HepG2 (cell line): ENCODE measurements around the gene DAB1. TPM values are rescaled to one million over a fixed set of nuclear protein-coding genes. Genes with fewer than 3 reads are reported as not detected.

Source experiments
- CHD4 ChIP-seq: fragments of 200-600 bp; sonication (generic); IDR thresholded peaks from 2 replicates; pipeline ENCODE4 v1.7.0; 2017; ENCODE audit warnings: mild to moderate bottlenecking, low read length, borderline replicate concordance
- FOXA1 ChIP-seq, 2 experiments: fragments of 450-650 bp in 1 of 2; sonication (generic) in 1 of 2; formaldehyde crosslinking in 1 of 2; IDR thresholded peaks; 2 replicates each; pipeline versions ENCODE4 v1.4.0 to v1.6.1; 2016 to 2020; ENCODE audit warnings: missing genetic modification reagents in 1 of 2
- IRF2 ChIP-seq: IDR thresholded peaks from 2 replicates; pipeline ENCODE4 v1.6.1; 2018; ENCODE audit warnings: missing genetic modification reagents, missing compliant biosample characterization
- ISL2 ChIP-seq: sonication (generic); formaldehyde crosslinking; IDR thresholded peaks from 2 replicates; pipeline ENCODE4 v1.5.0; 2020; ENCODE audit warnings: missing genetic modification reagents
- NPAS2 ChIP-seq: sonication (generic); formaldehyde crosslinking; IDR thresholded peaks from 2 replicates; pipeline ENCODE4 v1.8.0; 2022; ENCODE audit warnings: mild to moderate bottlenecking, missing genetic modification reagents, borderline replicate concordance
- RBAK ChIP-seq: sonication (generic); formaldehyde crosslinking; IDR thresholded peaks from 2 replicates; pipeline ENCODE4 v1.5.1; 2020; ENCODE audit warnings: mild to moderate bottlenecking, missing genetic modification reagents
- RXRB ChIP-seq: IDR thresholded peaks from 2 replicates; pipeline ENCODE4 v1.6.1; 2016; ENCODE audit warnings: borderline replicate concordance, missing genetic modification reagents, missing compliant biosample characterization
- ZNF180 ChIP-seq: sonication (generic); formaldehyde crosslinking; IDR thresholded peaks from 2 replicates; pipeline ENCODE4 v1.4.0; 2020; ENCODE audit warnings: low read depth, missing genetic modification reagents, borderline replicate concordance
- ZNF430 ChIP-seq: sonication (generic); formaldehyde crosslinking; IDR thresholded peaks from 2 replicates; pipeline ENCODE4 v1.9.0; 2021; ENCODE audit warnings: mild to moderate bottlenecking, missing genetic modification reagents
- polyA plus RNA-seq, 8 experiments: library from polyadenylated mRNA; depleted of rRNA in 3 of 8; stranded (reverse) in 7 of 8; unstranded in 1 of 8; fragments of >200 nt; fragmentation: Illumina TruSeq in 4 of 8; extraction: Trizol in 4 of 8; gene quantifications; 2 replicates each; pipeline versions ENCODE4 v1.2.1 to v1.2.3, GENCODE V29; 2011 to 2016; ENCODE audit warnings: low read depth in 4 of 8, missing spikeins in 1 of 8, mixed read lengths in 1 of 8; ENCODE audit not compliant: insufficient read depth in 1 of 8
- total RNA-seq, 5 experiments: library from RNA; depleted of rRNA; stranded (reverse); fragments of >200 nt; fragmentation: Illumina TruSeq; extraction: Trizol; gene quantifications; 2 replicates each; pipeline ENCODE4 v1.2.3, GENCODE V29; 2016; ENCODE audit warnings: low read depth in 1 of 5
- TF ChIP-seq, protein P1 (sequence below): sonication (generic); formaldehyde crosslinking; IDR thresholded peaks from 2 replicates; pipeline ENCODE4 v1.4.0; 2020; ENCODE audit warnings: mild to moderate bottlenecking, missing genetic modification reagents
- TF ChIP-seq, protein P2 (sequence below): sonication (generic); formaldehyde crosslinking; IDR thresholded peaks from 2 replicates; pipeline ENCODE4 v1.4.0; 2020; ENCODE audit warnings: low read depth, missing genetic modification reagents
- TF ChIP-seq, protein P3 (sequence below): sonication (generic); formaldehyde crosslinking; IDR thresholded peaks from 2 replicates; pipeline ENCODE4 v1.5.1; 2020; ENCODE audit warnings: mild to moderate bottlenecking, missing genetic modification reagents, moderate library complexity
- TF ChIP-seq, protein P4 (sequence below): sonication (generic); formaldehyde crosslinking; IDR thresholded peaks from 2 replicates; pipeline ENCODE4 v1.4.0; 2020; ENCODE audit warnings: missing genetic modification reagents, borderline replicate concordance

DAB1 gene
- total and polyA plus RNA-seq, 2 of the 13 experiments (the other 11 are each of a cell fraction or from before 2014, with no cell fraction given), result 0.04 to 0.13 TPM

DNA sequence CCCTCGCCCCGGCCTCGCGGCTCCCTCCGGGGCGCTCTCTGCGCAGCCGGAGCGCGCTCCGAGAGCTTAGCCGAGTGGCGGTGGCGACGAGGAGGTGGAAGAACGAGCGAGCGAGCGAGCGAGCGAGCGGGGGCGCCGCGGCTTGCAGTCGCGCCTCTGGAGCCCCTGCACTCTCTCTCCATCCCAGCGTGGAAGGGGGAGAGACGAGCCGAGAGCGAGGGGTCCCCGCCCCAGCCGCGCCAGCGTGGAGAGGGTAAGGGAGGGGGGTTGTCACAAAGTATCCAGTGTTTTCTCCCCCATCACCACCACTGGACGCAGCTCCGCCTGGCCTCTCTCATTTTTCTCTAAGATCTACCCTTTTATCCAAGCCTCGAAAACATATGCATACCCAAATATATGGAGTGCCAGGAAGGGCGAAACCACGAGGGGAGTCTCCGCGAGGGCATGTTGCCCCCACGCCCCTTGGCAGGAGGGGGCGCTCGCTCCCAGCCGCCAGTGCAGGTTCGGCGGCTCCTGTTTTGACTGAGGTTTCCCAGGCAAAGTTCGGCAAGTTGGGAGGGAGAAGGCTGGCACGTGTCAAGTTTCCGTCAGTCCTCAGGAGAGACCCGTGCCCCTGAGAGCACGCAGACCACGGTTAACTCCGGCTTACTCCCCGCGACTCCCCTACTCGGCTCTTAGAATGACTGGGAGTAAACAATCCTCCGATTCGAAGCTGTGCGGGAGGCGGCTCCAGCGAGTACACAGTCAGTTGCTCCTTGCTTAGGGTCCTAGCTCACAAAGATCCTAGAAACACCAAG, 569 bp upstream of the DAB1 start (continued):
- TF ChIP-seq, protein P1, sequence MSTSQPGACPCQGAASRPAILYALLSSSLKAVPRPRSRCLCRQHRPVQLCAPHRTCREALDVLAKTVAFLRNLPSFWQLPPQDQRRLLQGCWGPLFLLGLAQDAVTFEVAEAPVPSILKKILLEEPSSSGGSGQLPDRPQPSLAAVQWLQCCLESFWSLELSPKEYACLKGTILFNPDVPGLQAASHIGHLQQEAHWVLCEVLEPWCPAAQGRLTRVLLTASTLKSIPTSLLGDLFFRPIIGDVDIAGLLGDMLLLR, result no peak
- TF ChIP-seq ZNF180 (no peak), IRF2 (CRISPR knock-in tag) (no peak), ZNF430 (CRISPR knock-in tag) (0 out of 2 replicates have a peak, but pooled peaks have one; percentile 34), NPAS2 (CRISPR knock-in tag) (no peak), ISL2 (peak; percentile 32; the same call in 1 of the 2 replicates), RBAK (CRISPR knock-in tag) (no peak), RXRB (CRISPR knock-in tag) (no peak), CHD4 (no peak), FOXA1 (IDR thresholded peaks at IDR 0.05) (no peak), FOXA1 (CRISPR knock-in tag; IDR thresholded peaks at IDR 0.05) (no peak)
- TF ChIP-seq, protein P2, sequence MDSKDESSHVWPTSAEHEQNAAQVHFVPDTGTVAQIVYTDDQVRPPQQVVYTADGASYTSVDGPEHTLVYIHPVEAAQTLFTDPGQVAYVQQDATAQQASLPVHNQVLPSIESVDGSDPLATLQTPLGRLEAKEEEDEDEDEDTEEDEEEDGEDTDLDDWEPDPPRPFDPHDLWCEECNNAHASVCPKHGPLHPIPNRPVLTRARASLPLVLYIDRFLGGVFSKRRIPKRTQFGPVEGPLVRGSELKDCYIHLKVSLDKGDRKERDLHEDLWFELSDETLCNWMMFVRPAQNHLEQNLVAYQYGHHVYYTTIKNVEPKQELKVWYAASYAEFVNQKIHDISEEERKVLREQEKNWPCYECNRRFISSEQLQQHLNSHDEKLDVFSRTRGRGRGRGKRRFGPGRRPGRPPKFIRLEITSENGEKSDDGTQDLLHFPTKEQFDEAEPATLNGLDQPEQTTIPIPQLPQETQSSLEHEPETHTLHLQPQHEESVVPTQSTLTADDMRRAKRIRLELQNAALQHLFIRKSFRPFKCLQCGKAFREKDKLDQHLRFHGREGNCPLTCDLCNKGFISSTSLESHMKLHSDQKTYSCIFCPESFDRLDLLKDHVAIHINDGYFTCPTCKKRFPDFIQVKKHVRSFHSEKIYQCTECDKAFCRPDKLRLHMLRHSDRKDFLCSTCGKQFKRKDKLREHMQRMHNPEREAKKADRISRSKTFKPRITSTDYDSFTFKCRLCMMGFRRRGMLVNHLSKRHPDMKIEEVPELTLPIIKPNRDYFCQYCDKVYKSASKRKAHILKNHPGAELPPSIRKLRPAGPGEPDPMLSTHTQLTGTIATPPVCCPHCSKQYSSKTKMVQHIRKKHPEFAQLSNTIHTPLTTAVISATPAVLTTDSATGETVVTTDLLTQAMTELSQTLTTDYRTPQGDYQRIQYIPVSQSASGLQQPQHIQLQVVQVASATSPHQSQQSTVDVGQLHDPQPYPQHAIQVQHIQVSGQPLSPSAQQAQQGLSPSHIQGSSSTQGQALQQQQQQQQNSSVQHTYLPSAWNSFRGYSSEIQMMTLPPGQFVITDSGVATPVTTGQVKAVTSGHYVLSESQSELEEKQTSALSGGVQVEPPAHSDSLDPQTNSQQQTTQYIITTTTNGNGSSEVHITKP (CRISPR knock-in tag), result no peak
- TF ChIP-seq, protein P3, sequence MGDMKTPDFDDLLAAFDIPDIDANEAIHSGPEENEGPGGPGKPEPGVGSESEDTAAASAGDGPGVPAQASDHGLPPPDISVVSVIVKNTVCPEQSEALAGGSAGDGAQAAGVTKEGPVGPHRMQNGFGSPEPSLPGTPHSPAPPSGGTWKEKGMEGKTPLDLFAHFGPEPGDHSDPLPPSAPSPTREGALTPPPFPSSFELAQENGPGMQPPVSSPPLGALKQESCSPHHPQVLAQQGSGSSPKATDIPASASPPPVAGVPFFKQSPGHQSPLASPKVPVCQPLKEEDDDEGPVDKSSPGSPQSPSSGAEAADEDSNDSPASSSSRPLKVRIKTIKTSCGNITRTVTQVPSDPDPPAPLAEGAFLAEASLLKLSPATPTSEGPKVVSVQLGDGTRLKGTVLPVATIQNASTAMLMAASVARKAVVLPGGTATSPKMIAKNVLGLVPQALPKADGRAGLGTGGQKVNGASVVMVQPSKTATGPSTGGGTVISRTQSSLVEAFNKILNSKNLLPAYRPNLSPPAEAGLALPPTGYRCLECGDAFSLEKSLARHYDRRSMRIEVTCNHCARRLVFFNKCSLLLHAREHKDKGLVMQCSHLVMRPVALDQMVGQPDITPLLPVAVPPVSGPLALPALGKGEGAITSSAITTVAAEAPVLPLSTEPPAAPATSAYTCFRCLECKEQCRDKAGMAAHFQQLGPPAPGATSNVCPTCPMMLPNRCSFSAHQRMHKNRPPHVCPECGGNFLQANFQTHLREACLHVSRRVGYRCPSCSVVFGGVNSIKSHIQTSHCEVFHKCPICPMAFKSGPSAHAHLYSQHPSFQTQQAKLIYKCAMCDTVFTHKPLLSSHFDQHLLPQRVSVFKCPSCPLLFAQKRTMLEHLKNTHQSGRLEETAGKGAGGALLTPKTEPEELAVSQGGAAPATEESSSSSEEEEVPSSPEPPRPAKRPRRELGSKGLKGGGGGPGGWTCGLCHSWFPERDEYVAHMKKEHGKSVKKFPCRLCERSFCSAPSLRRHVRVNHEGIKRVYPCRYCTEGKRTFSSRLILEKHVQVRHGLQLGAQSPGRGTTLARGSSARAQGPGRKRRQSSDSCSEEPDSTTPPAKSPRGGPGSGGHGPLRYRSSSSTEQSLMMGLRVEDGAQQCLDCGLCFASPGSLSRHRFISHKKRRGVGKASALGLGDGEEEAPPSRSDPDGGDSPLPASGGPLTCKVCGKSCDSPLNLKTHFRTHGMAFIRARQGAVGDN (CRISPR knock-in tag), result peak; percentile 27; the same call in 1 of the 2 replicates
- TF ChIP-seq, protein P4, sequence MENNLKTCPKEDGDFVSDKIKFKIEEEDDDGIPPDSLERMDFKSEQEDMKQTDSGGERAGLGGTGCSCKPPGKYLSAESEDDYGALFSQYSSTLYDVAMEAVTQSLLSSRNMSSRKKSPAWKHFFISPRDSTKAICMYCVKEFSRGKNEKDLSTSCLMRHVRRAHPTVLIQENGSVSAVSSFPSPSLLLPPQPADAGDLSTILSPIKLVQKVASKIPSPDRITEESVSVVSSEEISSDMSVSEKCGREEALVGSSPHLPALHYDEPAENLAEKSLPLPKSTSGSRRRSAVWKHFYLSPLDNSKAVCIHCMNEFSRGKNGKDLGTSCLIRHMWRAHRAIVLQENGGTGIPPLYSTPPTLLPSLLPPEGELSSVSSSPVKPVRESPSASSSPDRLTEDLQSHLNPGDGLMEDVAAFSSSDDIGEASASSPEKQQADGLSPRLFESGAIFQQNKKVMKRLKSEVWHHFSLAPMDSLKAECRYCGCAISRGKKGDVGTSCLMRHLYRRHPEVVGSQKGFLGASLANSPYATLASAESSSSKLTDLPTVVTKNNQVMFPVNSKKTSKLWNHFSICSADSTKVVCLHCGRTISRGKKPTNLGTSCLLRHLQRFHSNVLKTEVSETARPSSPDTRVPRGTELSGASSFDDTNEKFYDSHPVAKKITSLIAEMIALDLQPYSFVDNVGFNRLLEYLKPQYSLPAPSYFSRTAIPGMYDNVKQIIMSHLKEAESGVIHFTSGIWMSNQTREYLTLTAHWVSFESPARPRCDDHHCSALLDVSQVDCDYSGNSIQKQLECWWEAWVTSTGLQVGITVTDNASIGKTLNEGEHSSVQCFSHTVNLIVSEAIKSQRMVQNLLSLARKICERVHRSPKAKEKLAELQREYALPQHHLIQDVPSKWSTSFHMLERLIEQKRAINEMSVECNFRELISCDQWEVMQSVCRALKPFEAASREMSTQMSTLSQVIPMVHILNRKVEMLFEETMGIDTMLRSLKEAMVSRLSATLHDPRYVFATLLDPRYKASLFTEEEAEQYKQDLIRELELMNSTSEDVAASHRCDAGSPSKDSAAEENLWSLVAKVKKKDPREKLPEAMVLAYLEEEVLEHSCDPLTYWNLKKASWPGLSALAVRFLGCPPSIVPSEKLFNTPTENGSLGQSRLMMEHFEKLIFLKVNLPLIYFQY (CRISPR knock-in tag), result no peak
